ENCODE measurements around the gene NOP10. TPM values are rescaled to one million over a fixed set of nuclear protein-coding genes. Genes with fewer than 3 reads are reported as not detected.

The NOP10 gene
- polyA plus RNA-seq, 1 experiment, result 345 TPM

DNA sequence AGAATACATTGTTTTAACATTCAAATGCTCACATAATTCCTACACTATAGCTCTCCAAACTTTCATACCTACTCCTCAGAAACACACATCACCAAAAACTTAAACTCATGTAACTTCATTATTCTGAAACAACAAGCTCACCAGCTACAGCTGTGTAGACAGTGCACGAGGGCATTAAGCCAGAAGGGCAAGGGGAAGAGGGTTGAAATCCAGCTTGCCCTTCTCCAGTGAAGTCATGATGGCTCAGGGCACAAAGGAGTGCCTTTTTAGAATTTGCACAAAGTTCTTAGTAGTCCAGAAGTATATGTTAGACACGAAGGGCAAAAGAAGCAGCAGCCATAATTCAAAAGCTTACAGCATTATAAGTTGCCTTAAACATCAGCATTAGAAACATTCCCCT lies 13.9 kb downstream of the NOP10 start:
- no peak overlapping the region for H3K4me3 ChIP-seq (ENCODE audit: low read depth, low read length)
- H3K36me3 ChIP-seq (ENCODE audit: control insufficient read depth, insufficient read depth, low read length), result no peaks in the 10 kb centered on the region

DNA sequence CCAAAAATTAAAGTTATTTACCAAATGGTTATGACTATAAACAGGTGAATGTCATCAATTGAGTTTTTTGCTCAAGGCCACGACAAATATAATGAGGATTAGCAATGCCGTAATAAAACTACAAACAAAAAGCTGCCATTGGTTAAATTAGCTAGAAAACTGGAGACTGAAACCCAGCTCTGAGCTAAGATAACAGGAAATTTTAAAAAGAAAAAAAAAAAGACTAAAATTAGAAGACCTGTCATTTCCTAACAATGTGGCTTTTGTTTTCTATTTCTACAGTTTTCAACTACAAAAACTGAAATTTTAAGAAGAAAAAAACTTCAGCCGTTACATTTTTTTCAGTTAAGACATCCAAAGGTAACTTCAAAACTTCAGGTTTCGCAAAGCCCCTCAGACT lies 15.0 kb downstream of the NOP10 start:
- no peaks in the 10 kb centered on the region for H3K27me3 ChIP-seq (ENCODE audit: control insufficient read depth, insufficient read depth, low read length)
- H3K36me3 ChIP-seq (ENCODE audit: control insufficient read depth, insufficient read depth, low read length), result no peaks in the 10 kb centered on the region; the same call in 1 of the 2 replicates
- POLR2A ChIA-PET, result no interaction called here
- CTCF ChIA-PET, result interaction anchor here (0.6 to 1.1 kb wide), 2 partner anchors 15 to 193 kb away, joined by 3 to 4 read pairs; partner anchors contain the start of genes NOP10 and NUTM1
- no peak overlapping the region for H3K4me3 ChIP-seq (ENCODE audit: low read depth, low read length)
- no peak for DNase-seq (ENCODE audit: low read depth)
- TF ChIP-seq, protein P1, sequence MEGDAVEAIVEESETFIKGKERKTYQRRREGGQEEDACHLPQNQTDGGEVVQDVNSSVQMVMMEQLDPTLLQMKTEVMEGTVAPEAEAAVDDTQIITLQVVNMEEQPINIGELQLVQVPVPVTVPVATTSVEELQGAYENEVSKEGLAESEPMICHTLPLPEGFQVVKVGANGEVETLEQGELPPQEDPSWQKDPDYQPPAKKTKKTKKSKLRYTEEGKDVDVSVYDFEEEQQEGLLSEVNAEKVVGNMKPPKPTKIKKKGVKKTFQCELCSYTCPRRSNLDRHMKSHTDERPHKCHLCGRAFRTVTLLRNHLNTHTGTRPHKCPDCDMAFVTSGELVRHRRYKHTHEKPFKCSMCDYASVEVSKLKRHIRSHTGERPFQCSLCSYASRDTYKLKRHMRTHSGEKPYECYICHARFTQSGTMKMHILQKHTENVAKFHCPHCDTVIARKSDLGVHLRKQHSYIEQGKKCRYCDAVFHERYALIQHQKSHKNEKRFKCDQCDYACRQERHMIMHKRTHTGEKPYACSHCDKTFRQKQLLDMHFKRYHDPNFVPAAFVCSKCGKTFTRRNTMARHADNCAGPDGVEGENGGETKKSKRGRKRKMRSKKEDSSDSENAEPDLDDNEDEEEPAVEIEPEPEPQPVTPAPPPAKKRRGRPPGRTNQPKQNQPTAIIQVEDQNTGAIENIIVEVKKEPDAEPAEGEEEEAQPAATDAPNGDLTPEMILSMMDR (IDR thresholded peaks at IDR 0.05; ENCODE audit: insufficient read depth, low read depth, low read length), result no peak

More for the DNA sequence above, 13.9 kb downstream of the NOP10 start:
- TF ChIP-seq, protein P1 (IDR thresholded peaks at IDR 0.05; ENCODE audit: insufficient read depth, low read depth, low read length), result no peak
- ChIA-PET POLR2A (no interaction called here), CTCF (interaction anchor here (1.1 to 2.7 kb wide), 4 partner anchors 10 to 39 kb away, joined by 3 to 9 read pairs (median 4); partner anchors contain the start of genes LPCAT4, NOP10 and NUTM1)
- no peak for DNase-seq (ENCODE audit: low read depth)
- H3K27me3 ChIP-seq (ENCODE audit: control insufficient read depth, insufficient read depth, low read length), result no peaks in the 10 kb centered on the region

DNA sequence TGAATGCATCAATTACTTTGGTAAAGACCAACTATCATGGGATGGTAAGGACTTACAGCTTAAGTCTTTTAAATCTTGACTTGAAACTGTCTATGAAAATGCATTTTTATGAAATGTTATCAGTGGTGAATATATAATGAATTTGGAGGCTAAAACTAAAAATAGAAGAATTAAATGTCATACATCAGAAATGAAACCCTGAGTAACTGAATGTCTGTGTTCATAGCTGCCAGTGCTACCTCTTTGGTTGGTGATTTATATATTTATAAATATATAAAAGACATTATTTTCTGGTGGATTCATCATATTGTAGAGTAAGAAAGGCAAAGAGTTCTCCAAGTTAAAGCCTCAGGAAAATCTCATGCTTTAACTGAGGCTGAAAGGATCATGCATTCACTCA lies 17.6 kb downstream of the NOP10 start:
- no peak for DNase-seq (ENCODE audit: low read depth)
- Histone ChIP-seq H3K4me3 (ENCODE audit: low read depth, low read length) (no peak overlapping the region), H3K36me3 (ENCODE audit: control insufficient read depth, insufficient read depth, low read length) (no peaks in the 10 kb centered on the region; the same call in 1 of the 2 replicates), H3K27me3 (ENCODE audit: control insufficient read depth, insufficient read depth, low read length) (no peaks in the 10 kb centered on the region)
- TF ChIP-seq, protein P1 (IDR thresholded peaks at IDR 0.05; ENCODE audit: insufficient read depth, low read depth, low read length), result no peak
- POLR2A ChIA-PET, result no interaction called here
- CTCF ChIA-PET, result interaction anchor here (1.4 kb wide), 1 partner anchor 17 kb away, joined by 3 read pairs; the partner anchor contains the start of genes NOP10 and NUTM1

DNA sequence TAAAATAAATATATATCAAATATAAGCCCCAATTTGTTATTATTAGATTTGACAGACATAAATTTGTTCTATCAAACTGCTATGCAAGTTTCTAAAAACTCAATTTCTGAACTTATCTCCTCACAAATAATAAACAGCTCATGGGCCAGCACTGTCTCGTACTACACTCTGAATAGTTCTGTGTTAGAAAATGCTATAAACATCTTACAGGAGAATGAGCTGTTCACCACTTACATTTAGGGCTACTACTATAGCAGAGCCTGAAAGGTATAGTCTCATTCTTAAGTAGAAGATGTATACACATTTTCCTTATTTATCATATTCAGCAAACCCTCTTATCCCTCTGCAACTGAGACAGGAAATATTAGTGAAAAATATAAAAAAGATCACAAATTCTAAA lies 18.0 kb downstream of the NOP10 start:
- no peak for DNase-seq (ENCODE audit: low read depth)
- no peaks in the 10 kb centered on the region; the same call in 1 of the 2 replicates for H3K36me3 ChIP-seq (ENCODE audit: control insufficient read depth, insufficient read depth, low read length)
- CTCF ChIA-PET, result interaction anchor here (1.4 kb wide), 1 partner anchor 18 kb away, joined by 3 read pairs; the partner anchor contains the start of genes NOP10 and NUTM1
- TF ChIP-seq, protein P1 (IDR thresholded peaks at IDR 0.05; ENCODE audit: insufficient read depth, low read depth, low read length), result no peak
- H3K4me3 ChIP-seq (ENCODE audit: low read depth, low read length), result no peak overlapping the region
- POLR2A ChIA-PET, result no interaction called here
- H3K27me3 ChIP-seq (ENCODE audit: control insufficient read depth, insufficient read depth, low read length), result no peaks in the 10 kb centered on the region

DNA sequence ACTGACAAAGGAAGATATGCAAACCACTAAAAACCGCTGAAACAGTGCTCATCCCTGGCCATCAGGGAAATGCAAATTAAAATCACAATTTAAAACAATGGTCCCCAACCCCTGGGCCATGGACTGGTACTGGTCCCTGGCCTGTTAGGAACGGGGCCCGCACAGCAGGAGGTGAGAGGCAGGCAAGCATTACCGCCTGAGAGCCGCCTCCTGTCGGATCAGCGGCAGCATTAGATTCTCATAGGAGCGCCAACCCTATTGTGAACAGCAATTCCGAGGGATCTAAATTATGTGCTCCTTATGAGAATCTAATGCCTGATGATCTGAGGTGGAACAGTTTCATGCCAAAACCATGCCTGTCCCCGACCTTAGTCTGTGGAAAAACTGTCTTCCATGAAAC lies 19.7 kb downstream of the NOP10 start:
- ChIA-PET POLR2A (no interaction called here), CTCF (no interaction called here)
- no peak for DNase-seq (ENCODE audit: low read depth)
- Histone ChIP-seq H3K4me3 (ENCODE audit: low read depth, low read length) (no peak overlapping the region), H3K27me3 (ENCODE audit: control insufficient read depth, insufficient read depth, low read length) (no peaks in the 10 kb centered on the region), H3K36me3 (ENCODE audit: control insufficient read depth, insufficient read depth, low read length) (no peaks in the 10 kb centered on the region; the same call in 1 of the 2 replicates)
- TF ChIP-seq, protein P1 (IDR thresholded peaks at IDR 0.05; ENCODE audit: insufficient read depth, low read depth, low read length), result no peak
